ENCODE measurements around the gene NCOA1. TPM values are rescaled to one million over a fixed set of nuclear protein-coding genes. Genes with fewer than 3 reads are reported as not detected.

The NCOA1 gene
- total RNA-seq, 4 donors from 2014 or later: 41.3 to 69.6 (median 54.8) TPM

- Histone ChIP-seq H3K4me3 (no peak overlapping the region), H3K36me3 (peaks cover 0 to 14% (median 0%) of the 10 kb centered on the region in 3 donors), H3K9me3 (peaks cover 0 to 3% (median 0%) of the 10 kb centered on the region in 4 donors), H3K27ac (no peak overlapping the region), H3K27me3 (no peaks in the 10 kb centered on the region), H3K4me1 (peaks cover 0 to 6% (median 0%) of the 10 kb centered on the region in 4 donors)
- no peak for DNase-seq
- TF ChIP-seq POLR2A (IDR thresholded peaks at IDR 0.05) (no peak), CTCF (IDR thresholded peaks at IDR 0.05) (no peak)
These were observed 79.2 kb downstream of the NCOA1 start for GRCh38 chr2:24570225-24570624.

- TF ChIP-seq CTCF (IDR thresholded peaks at IDR 0.05) (no peak), POLR2A (IDR thresholded peaks at IDR 0.05) (no peak)
- peaks cover 0 to 8% (median 0%) of the 10 kb centered on the region in 4 donors for H3K4me1 ChIP-seq
These were observed 80.9 kb downstream of the NCOA1 start for GRCh38 chr2:24571828-24572442.

GRCh38 chr2:24576146-24576545 lies 85.1 kb downstream of the NCOA1 start:
- no peaks in the 10 kb centered on the region for H3K9me3 ChIP-seq
- TF ChIP-seq CTCF (IDR thresholded peaks at IDR 0.05): no peak
- TF ChIP-seq POLR2A (IDR thresholded peaks at IDR 0.05): no peak
- H3K27ac ChIP-seq: no peak overlapping the region
- H3K36me3 ChIP-seq: no peaks in the 10 kb centered on the region
- no peak overlapping the region for H3K4me3 ChIP-seq
- no peak for DNase-seq
- H3K27me3 ChIP-seq: no peaks in the 10 kb centered on the region
- peaks cover 0 to 20% (median 4%) of the 10 kb centered on the region in 4 donors for H3K4me1 ChIP-seq

More at GRCh38 chr2:24571828-24572442, 80.9 kb downstream of the NCOA1 start:
- Histone ChIP-seq H3K27ac (peak overlapping the region in 1 of 4 donors; percentile 14), H3K36me3 (no peaks in the 10 kb centered on the region), H3K4me3 (no peak overlapping the region), H3K9me3 (no peaks in the 10 kb centered on the region), H3K27me3 (no peaks in the 10 kb centered on the region)
- DNase-seq: no peak

- Histone ChIP-seq H3K4me3 (no peak overlapping the region), H3K4me1 (peaks cover 0 to 15% (median 4%) of the 10 kb centered on the region in 4 donors), H3K9me3 (no peaks in the 10 kb centered on the region), H3K27me3 (no peaks in the 10 kb centered on the region), H3K27ac (no peak overlapping the region), H3K36me3 (no peaks in the 10 kb centered on the region)
- no peak for DNase-seq
- TF ChIP-seq POLR2A (IDR thresholded peaks at IDR 0.05): no peak
- no peak for TF ChIP-seq CTCF (IDR thresholded peaks at IDR 0.05)
These were observed 85.6 kb downstream of the NCOA1 start for GRCh38 chr2:24576617-24577016.

GRCh38 chr2:24577481-24577880 lies 86.4 kb downstream of the NCOA1 start:
- TF ChIP-seq CTCF (IDR thresholded peaks at IDR 0.05) (no peak), POLR2A (IDR thresholded peaks at IDR 0.05) (no peak)
- Histone ChIP-seq H3K4me3 (no peak overlapping the region), H3K36me3 (no peaks in the 10 kb centered on the region), H3K4me1 (peaks cover 0 to 14% (median 4%) of the 10 kb centered on the region in 4 donors), H3K27ac (no peak overlapping the region), H3K9me3 (no peaks in the 10 kb centered on the region), H3K27me3 (no peaks in the 10 kb centered on the region)
- no peak for DNase-seq
